GM12872 (cell line): ENCODE measurements around the gene TTBK2.

ENCODE experiments used
- TF ChIP-seq, protein P1 (sequence below): IDR thresholded peaks from 3 replicates; pipeline ENCODE4 v1.5.1; 2011; ENCODE audit warnings: low read depth, mild to moderate bottlenecking, low read length, moderate library complexity; ENCODE audit not compliant: insufficient read depth

Gene TTBK2

GRCh38 chr15:42737529-42738328 is 182.8 kb downstream of the TTBK2 start:
- TF ChIP-seq, protein P1, sequence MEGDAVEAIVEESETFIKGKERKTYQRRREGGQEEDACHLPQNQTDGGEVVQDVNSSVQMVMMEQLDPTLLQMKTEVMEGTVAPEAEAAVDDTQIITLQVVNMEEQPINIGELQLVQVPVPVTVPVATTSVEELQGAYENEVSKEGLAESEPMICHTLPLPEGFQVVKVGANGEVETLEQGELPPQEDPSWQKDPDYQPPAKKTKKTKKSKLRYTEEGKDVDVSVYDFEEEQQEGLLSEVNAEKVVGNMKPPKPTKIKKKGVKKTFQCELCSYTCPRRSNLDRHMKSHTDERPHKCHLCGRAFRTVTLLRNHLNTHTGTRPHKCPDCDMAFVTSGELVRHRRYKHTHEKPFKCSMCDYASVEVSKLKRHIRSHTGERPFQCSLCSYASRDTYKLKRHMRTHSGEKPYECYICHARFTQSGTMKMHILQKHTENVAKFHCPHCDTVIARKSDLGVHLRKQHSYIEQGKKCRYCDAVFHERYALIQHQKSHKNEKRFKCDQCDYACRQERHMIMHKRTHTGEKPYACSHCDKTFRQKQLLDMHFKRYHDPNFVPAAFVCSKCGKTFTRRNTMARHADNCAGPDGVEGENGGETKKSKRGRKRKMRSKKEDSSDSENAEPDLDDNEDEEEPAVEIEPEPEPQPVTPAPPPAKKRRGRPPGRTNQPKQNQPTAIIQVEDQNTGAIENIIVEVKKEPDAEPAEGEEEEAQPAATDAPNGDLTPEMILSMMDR, result 0 out of 3 replicates have a peak, but pooled peaks have one; percentile 13

DNA sequence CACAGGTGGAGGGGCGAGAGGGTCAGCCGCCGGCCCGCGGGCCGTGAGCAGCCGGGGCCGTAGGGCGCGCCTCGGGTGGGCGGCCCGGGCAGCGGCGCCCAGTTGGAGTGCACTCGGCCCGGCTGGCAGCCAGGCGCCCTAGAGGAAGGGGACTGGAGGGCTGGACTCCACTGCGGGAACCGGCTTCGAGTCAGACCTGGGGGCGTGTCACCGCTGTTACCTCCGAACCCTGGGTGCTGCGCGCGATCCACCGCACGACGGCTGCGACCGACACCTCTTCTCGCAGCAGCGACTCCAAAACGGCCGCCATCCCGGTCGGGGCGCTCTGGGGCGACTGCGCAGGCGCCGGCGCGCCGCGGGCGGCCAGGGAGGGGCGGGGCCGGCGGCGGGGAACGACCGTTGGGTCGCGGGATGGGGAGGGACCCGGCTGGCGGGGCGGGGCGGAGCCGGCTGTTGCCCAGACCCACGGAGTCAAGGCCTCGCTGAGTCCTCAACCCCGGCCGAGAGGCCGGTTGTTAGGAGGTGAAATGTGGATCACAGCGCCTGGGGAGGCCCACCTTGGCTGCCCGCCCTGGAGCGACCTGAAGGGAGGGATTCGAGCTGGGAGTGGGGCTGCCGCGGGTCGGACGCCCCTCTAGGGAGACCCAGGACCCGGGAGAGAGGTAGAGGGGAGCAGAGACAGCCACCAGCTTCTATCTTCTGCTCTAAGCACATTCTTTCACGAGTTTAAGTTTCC is 183.6 kb downstream of the TTBK2 start, which contains the start of gene CDAN1:
TSS of gene CDAN1 (minus strand) at position 336 of the 736 bp plus-strand sequence. CDS start at position 310, 26 bp downstream.
- TF ChIP-seq, protein P1, result no peak

DNA sequence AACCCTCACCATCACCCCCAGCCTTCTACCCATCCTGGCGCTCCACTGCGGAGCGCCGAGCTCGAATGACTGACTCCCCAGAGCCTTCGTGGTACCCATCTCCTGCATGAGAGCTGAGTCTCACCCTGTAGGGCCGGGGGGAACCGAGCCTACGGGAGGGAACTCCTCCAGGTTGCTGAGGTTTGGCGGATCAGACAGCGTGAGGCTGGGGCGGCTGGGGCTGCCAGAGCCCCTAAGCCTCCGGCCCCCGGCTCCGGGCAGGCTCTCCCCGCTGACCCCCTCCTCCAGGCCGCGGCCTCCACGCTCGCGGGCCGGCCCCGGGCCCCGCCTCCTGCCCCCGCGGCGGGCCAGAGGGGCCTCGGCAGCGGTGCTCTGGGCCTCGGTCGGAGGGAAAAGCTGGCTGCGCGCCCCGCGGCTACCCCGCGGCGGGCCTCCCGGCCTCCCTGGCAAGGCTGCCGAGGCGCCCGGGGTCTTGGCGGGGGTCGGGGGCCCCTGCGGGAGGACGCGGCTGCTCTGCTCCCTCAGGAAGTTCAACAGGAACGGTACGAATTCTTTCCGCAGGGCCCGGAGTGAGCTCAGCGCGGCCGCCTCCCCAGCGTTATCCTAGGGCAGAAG is 184.3 kb downstream of the TTBK2 start:
- TF ChIP-seq, protein P1, result no peak

DNA sequence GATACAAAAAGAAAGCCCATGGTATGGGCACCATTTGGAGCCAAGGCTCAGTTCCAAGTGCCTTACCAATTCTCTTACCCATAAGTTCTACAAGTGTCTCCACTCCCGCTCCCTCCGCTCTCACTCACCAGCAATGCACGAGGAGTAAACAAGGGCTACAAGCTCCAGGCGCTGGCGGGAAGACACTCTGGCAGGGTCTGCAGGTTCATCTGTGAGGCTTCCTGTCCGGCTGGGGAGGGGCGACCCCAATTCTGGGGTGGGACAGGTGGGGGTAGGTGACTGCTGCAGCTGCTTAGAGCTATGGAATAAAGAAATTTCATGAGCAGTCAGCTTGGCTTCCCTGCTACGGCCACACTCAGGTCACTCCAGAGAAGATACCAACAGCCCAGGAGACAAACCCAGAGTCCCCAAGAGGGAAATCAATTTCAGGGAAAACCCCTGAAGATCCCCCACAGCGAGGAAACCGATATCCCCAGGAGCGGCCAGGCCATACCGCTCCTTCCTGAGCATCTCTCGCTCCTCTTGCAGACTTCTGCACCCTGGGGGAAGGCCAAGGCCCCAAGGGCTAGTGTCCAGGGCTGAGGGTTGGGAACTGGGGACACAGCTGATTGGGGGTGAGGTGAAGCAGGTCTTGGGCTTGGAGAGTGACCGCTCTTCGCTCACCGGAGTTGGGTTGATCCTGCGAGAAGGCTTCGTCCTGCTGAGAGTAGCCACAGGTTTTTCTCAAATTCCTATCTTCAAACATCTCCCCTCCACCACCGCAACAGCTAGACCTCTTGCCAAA is 185.0 kb downstream of the TTBK2 start:
- TF ChIP-seq, protein P1, result no peak

GRCh38 chr15:42734076-42734672 is 186.4 kb downstream of the TTBK2 start:
- TF ChIP-seq, protein P1, result no peak

GRCh38 chr15:42733027-42733426 is 187.6 kb downstream of the TTBK2 start:
- TF ChIP-seq, protein P1, result no peak
